ENCODE measurements around the gene PFAS. TPM values are rescaled to one million over a fixed set of nuclear protein-coding genes. Genes with fewer than 3 reads are reported as not detected.

PFAS gene
- total and polyA plus RNA-seq, 7 donors, result 1.4 to 22.2 (median 4.9) TPM

DNA sequence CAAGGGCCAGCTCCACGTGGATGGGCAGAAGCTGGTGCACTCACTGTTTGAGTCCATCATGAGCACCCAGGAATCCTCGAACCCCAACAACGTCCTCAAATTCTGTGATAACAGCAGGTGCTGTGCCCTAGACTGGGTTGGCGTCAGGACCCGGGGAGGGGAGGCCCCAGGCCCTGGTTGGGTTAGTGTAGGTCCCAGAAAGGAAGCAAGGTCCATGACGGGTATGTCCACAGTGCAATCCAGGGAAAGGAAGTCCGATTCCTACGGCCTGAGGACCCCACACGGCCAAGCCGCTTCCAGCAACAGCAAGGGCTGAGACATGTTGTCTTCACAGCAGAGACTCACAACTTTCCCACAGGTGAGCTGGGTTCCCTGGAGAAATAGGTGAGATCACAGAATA lies 7.2 kb downstream of the PFAS start:
- H3K27ac ChIP-seq, result no peak overlapping the region
- no peaks in the 10 kb centered on the region for H3K4me1 ChIP-seq
- 92 to 97% methylated on average over 10 of the region's 10 CpGs for WGBS, 2 donors
- DNase-seq, result no peak
- H3K36me3 ChIP-seq, result peaks cover 0 to 73% (median 23%) of the 10 kb centered on the region in 4 donors
- H3K27me3 ChIP-seq, result no peaks in the 10 kb centered on the region
- no peaks in the 10 kb centered on the region for H3K9me3 ChIP-seq
- TF ChIP-seq POLR2A (IDR thresholded peaks at IDR 0.05) (no peak), POLR2AphosphoS5 (IDR thresholded peaks at IDR 0.05) (no peak), EP300 (IDR thresholded peaks at IDR 0.05) (no peak)
- TF ChIP-seq, protein P1, sequence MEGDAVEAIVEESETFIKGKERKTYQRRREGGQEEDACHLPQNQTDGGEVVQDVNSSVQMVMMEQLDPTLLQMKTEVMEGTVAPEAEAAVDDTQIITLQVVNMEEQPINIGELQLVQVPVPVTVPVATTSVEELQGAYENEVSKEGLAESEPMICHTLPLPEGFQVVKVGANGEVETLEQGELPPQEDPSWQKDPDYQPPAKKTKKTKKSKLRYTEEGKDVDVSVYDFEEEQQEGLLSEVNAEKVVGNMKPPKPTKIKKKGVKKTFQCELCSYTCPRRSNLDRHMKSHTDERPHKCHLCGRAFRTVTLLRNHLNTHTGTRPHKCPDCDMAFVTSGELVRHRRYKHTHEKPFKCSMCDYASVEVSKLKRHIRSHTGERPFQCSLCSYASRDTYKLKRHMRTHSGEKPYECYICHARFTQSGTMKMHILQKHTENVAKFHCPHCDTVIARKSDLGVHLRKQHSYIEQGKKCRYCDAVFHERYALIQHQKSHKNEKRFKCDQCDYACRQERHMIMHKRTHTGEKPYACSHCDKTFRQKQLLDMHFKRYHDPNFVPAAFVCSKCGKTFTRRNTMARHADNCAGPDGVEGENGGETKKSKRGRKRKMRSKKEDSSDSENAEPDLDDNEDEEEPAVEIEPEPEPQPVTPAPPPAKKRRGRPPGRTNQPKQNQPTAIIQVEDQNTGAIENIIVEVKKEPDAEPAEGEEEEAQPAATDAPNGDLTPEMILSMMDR (IDR thresholded peaks at IDR 0.05), result no peak
- intact Hi-C loops (cut with DNase I), result no loop called here
- no peak overlapping the region for H3K4me3 ChIP-seq

DNA sequence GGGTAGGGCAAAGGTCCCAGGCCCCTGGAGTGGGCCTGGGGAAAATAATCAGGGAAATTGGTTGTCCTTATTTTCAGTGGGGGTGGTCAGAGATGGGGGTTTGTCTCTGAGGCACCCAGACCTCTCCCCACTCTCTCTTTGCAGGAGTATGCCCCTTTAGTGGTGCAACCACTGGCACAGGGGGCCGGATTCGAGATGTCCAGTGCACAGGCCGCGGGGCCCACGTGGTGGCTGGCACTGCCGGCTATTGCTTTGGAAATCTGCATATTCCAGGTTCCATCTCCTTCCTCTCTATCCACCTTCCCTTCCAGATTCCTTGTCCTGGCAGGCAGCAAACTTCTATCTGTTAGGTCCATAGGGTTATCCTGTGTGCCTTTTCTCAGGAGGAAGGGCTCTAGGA lies 7.6 kb downstream of the PFAS start:
- Histone ChIP-seq H3K4me1 (no peaks in the 10 kb centered on the region), H3K9me3 (no peaks in the 10 kb centered on the region), H3K4me3 (no peak overlapping the region), H3K27ac (no peak overlapping the region), H3K27me3 (no peaks in the 10 kb centered on the region), H3K36me3 (peaks cover 0 to 77% (median 27%) of the 10 kb centered on the region in 4 donors)
- TF ChIP-seq POLR2AphosphoS5 (IDR thresholded peaks at IDR 0.05), result no peak
- TF ChIP-seq, protein P1 (IDR thresholded peaks at IDR 0.05), result no peak
- TF ChIP-seq EP300 (IDR thresholded peaks at IDR 0.05), result no peak
- no peak for TF ChIP-seq POLR2A (IDR thresholded peaks at IDR 0.05)
- no peak for DNase-seq
- 98 to 99% methylated on average over 6 of the region's 6 CpGs for WGBS, 2 donors
- intact Hi-C loops (cut with DNase I), result no loop called here

DNA sequence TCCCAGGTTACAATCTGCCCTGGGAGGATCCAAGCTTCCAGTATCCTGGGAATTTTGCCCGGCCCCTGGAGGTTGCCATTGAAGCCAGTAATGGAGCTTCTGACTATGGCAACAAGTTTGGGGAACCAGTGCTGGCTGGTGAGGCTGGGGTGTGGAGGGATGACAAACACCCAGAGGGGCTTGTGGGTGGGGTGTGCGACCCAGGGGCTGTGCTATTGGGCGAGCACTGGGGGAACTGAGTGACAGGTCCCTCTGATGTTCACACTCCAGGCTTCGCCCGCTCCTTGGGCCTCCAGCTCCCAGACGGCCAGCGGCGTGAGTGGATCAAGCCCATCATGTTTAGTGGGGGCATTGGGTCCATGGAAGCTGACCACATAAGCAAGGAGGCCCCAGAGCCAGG lies 8.7 kb downstream of the PFAS start:
- H3K4me3 ChIP-seq, result no peak overlapping the region
- no peaks in the 10 kb centered on the region for H3K4me1 ChIP-seq
- intact Hi-C loops (cut with DNase I), result no loop called here
- no peaks in the 10 kb centered on the region for H3K9me3 ChIP-seq
- peaks cover 0 to 88% (median 29%) of the 10 kb centered on the region in 4 donors for H3K36me3 ChIP-seq
- H3K27ac ChIP-seq, result no peak overlapping the region
- WGBS, 2 donors, result 95 to 97% methylated on average over 8 of the region's 8 CpGs
- TF ChIP-seq POLR2AphosphoS5 (IDR thresholded peaks at IDR 0.05), result no peak
- TF ChIP-seq, protein P1 (IDR thresholded peaks at IDR 0.05), result no peak
- no peak for TF ChIP-seq POLR2A (IDR thresholded peaks at IDR 0.05)
- no peak for TF ChIP-seq EP300 (IDR thresholded peaks at IDR 0.05)
- no peaks in the 10 kb centered on the region for H3K27me3 ChIP-seq
- DNase-seq, result no peak

DNA sequence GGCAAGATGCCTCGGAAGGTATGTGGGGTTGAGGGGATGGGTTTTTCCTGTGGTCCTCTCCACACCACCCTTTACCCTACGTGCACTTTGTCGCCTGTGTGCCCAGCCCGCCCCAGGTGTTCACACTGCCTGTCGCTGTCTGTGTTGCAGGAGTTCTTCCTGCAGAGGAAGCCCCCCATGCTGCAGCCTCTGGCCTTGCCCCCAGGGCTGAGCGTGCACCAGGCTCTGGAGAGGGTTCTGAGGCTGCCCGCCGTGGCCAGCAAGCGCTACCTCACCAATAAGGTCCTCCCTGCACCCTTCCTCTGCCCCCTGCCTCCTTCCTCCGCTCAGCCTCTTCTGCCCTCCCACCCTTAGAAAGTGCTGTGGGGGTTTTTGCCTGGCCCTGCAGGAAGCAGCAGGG lies 15.2 kb downstream of the PFAS start:
- H3K4me3 ChIP-seq, result no peak overlapping the region
- no peak for DNase-seq
- intact Hi-C loops (cut with DNase I), result no loop called here
- H3K36me3 ChIP-seq, result peaks cover 0 to 91% (median 42%) of the 10 kb centered on the region in 4 donors
- H3K9me3 ChIP-seq, result no peaks in the 10 kb centered on the region
- TF ChIP-seq EP300 (IDR thresholded peaks at IDR 0.05) (no peak), POLR2A (IDR thresholded peaks at IDR 0.05) (no peak)
- H3K4me1 ChIP-seq, result no peaks in the 10 kb centered on the region
- H3K27ac ChIP-seq, result no peak overlapping the region
- no peaks in the 10 kb centered on the region for H3K27me3 ChIP-seq
- WGBS, 2 donors, result 95 to 97% methylated on average over 10 of the region's 10 CpGs

DNA sequence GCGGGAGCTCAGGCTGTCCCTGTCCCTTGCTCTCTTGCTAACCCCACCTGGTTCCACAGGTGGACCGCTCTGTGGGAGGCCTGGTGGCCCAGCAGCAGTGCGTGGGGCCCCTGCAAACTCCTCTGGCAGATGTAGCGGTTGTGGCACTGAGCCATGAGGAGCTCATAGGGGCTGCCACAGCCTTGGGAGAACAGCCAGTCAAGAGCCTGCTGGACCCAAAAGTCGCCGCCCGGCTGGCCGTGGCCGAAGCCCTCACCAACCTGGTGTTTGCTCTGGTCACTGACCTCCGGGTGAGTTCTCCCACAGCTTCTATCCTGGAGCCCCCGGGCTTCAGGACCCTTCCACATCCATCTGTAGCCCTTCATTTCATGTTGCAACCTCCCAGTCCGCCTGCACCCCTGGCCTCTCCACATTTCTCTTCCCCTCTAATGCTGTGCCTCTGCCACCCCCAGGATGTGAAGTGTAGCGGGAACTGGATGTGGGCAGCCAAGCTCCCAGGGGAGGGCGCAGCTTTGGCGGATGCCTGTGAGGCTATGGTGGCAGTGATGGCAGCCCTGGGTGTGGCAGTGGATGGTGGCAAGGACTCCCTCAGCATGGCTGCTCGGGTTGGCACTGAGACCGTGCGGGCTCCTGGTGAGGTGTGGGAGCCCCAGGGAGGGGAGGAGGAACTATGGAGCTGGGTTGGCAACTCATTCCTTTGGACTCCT lies 15.9 kb downstream of the PFAS start:
- 97% methylated on average over 18 of the region's 18 CpGs for WGBS, 2 donors
- Histone ChIP-seq H3K36me3 (peaks cover 0 to 93% (median 40%) of the 10 kb centered on the region in 4 donors), H3K4me3 (no peak overlapping the region), H3K9me3 (no peaks in the 10 kb centered on the region), H3K27me3 (no peaks in the 10 kb centered on the region), H3K27ac (no peak overlapping the region), H3K4me1 (no peaks in the 10 kb centered on the region)
- intact Hi-C loops (cut with DNase I), result no loop called here
- no peak for TF ChIP-seq POLR2A (IDR thresholded peaks at IDR 0.05)
- TF ChIP-seq, protein P1 (IDR thresholded peaks at IDR 0.05), result no peak
- TF ChIP-seq POLR2AphosphoS5 (IDR thresholded peaks at IDR 0.05), result no peak
- no peak for TF ChIP-seq EP300 (IDR thresholded peaks at IDR 0.05)
- no peak for DNase-seq
